AG09309 (cell line): ENCODE results near the gene LCE3A.
"Not testable (repeated sequence)": the region's sequence is repeated elsewhere in the genome, so short reads cannot be mapped to it uniquely, and the experiment has no call there.

ENCODE experiments used
- DNase-seq: peaks from one replicate; pipeline ENCODE4 v3.0.0-alpha.2; 2010; ENCODE audit warnings: low read depth
- H3K4me3 ChIP-seq: 2 replicates; pipeline ENCODE4 v1.5.1; 2011; ENCODE audit warnings: mild to moderate bottlenecking, low read depth, low read length, moderate library complexity; ENCODE audit not compliant: control insufficient read depth
- CTCF ChIP-seq: IDR thresholded peaks from 2 replicates; pipeline ENCODE4 v1.5.1; 2011; ENCODE audit warnings: mild to moderate bottlenecking, low read depth, low read length, inconsistent platforms; ENCODE audit not compliant: insufficient read depth, control insufficient read depth; ENCODE audit errors: missing control alignments

LCE3A gene, protein sequence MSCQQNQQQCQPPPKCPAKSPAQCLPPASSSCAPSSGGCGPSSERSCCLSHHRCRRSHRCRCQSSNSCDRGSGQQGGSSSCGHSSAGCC

DNA sequence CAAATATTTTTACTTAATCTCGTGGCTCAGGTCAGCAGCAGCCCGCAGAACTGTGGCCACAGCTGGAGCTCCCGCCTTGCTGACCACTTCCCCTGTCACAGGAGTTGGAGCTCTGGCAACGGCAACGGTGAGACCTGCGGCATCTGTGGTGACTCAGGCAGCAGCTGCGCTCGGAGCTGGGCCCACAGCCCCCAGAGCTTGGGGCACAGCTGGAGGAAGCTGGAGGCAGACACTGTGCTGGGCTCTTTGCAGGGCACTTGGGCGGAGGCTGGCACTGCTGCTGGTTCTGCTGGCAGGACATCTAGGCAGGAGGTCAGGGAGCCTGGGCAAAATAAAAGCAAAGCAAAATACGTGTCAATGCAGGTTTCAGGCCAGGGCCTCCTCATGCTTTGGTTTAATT lies at the start of gene LCE3A:
TSS of gene LCE3A (minus strand) at position 301 of the 400 bp plus-strand sequence. CDS start at position 301, 0 bp downstream.
- no peak for TF ChIP-seq CTCF
- no peak for DNase-seq
- no peak within 1 kb of the TSS for H3K4me3 ChIP-seq

GRCh38 chr1:152667648-152668047 lies 44.7 kb upstream of the LCE3A start:
- no peak for DNase-seq
- TF ChIP-seq CTCF: no peak
- H3K4me3 ChIP-seq: no peak overlapping the region

DNA sequence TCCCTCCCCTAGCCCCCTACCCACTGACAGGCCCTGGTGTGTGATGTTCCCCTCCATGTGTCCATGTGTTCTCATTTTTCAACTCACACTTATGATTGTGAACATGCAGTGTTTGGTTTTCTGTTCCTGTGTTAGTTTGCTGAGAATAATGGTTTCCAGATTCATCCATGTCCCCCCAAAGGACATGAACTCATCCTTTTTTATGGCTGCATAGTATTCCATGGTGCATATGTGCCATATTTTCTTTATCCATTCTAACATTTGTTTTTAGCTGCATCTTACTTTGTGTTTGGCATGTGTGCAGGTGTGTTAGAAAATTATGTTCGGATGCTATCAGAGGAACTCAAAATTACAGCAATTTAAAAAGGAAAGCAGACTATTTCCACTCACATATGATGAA lies 43.3 kb upstream of the LCE3A start:
- not testable (repeated sequence) for DNase-seq, H3K4me3 ChIP-seq

DNA sequence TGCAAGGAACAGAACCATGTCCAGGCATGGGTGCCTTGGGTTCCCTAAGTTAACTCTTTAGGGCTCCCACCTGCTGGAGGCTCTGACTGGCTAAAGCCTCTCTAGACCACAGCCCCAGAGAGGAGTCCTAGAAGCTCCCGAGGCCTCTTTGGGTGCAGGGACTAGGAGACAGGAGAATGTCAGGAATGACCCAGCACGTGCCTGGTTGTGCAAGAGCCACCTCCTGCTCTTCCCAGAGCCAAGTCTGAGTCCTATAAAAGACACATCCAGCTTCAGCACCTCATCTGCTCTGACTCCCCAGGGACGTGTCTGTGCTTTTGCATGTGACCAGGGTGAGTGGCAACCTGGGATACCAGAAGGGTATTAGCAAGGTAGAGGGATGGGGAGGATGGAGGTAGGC lies 40.2 kb upstream of the LCE3A start, which contains the start of gene LCE2D:
TSS of gene LCE2D (plus strand) at position 283 of the 400 bp plus-strand sequence. CDS start 726 bp downstream, outside the sequence.
- H3K4me3 ChIP-seq: no peak within 1 kb of the TSS
- DNase-seq: no peak
- no peak for TF ChIP-seq CTCF

DNA sequence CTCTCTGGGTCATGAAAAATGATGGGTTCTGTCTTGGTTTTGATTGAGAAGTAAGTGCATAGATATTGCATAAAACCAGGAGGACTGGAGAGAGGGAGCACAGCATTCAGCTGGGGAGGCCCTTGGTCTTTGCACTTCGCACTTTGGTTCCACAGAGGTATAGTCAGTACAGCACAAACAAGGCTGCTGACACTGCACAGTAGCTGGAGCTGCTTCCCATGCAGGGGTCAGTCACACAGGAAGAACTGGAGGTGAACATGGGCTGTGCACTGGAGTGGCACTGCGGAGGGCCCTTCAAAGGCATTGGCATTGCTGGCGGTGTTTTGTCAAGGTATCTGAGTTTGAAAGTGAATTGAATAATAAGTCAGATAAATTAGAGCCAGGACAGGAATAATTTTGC lies 35.7 kb upstream of the LCE3A start:
- DNase-seq: no peak
- no peak overlapping the region for H3K4me3 ChIP-seq
- TF ChIP-seq CTCF: no peak

DNA sequence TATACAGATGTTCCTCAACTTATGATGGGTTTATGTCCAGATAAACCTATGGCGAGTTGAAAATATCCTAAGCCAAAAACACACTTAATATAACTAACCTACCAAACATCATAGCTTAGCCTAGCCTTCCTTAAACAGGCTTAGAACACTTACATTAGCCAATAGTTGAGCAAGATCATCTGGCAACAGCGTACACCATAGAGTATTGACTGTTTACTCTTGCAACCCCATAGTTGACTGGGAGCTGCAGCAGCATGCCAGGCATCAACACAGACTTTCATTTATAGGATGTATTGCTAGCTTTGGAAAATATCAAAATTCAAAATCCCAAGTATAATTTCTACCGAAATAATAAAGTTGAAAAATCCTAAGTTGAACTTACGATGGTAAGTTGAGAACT lies 34.8 kb upstream of the LCE3A start:
- H3K4me3 ChIP-seq: no peak overlapping the region
- DNase-seq: no peak
- no peak for TF ChIP-seq CTCF

- no peak overlapping the region for H3K4me3 ChIP-seq
- no peak for DNase-seq
- no peak for TF ChIP-seq CTCF
These were observed 33.6 kb upstream of the LCE3A start for GRCh38 chr1:152656459-152656858.
